Psoas muscle (tissue), 8 donors: Measurements from ENCODE around the gene SKA1. TPM values are rescaled to one million over a fixed set of nuclear protein-coding genes. Genes with fewer than 3 reads are reported as not detected.
A peak's percentile ranks its signal among the peaks of the same experiment; 100 is the strongest.
"Not testable (repeated sequence)": the region's sequence is repeated elsewhere in the genome, so short reads cannot be mapped to it uniquely, and the experiment has no call there.

Experiments
- ATAC-seq, 4 donors: fragments of 200-7000 bp; cut with Tn5 transposase; one replicate each; pipeline ENCODE4 v1.9.1; 2020; ENCODE audit warnings: moderate library complexity in 3 of 4, mild to moderate bottlenecking in 2 of 4
- DNase-seq, 2 donors: peaks; one replicate each; pipeline ENCODE4 v3.0.0-alpha.2; 2020
- H3K27ac ChIP-seq: fragments of 200-600 bp; one replicate; pipeline ENCODE4 v1.8.0; 2022
- H3K27me3 ChIP-seq, 3 donors: fragments of 200-600 bp in 1 of 3; one replicate each; pipeline versions ENCODE4 v1.6.1 to v1.8.0; 2013 to 2022; ENCODE audit warnings: low read length in 2 of 3, mild to moderate bottlenecking in 2 of 3, moderate library complexity in 1 of 3; ENCODE audit not compliant: insufficient read depth in 3 of 3
- H3K36me3 ChIP-seq, 2 donors: fragments of 200-600 bp in 1 of 2; one replicate each; pipeline versions ENCODE4 v1.6.1 to v1.8.0; 2013 to 2022; ENCODE audit warnings: low read depth in 1 of 2, mild to moderate bottlenecking in 1 of 2, moderate library complexity in 1 of 2; ENCODE audit not compliant: insufficient read depth in 1 of 2
- H3K4me1 ChIP-seq: fragments of 200-600 bp; one replicate; pipeline ENCODE4 v1.8.0; 2022
- H3K4me3 ChIP-seq: fragments of 200-600 bp; one replicate; pipeline ENCODE4 v1.8.0; 2022; ENCODE audit warnings: mild to moderate bottlenecking
- H3K9me3 ChIP-seq: fragments of 200-600 bp; one replicate; pipeline ENCODE4 v1.8.0; 2022
- WGBS, 3 donors: extraction: QIAGEN DNeasy Blood & Tissue Kit; methylation state at CpG; one replicate each; pipeline versions ENCODE4 v1.1.6 to v1.1.7; 2013; 5-methylcytosine and 5-hydroxymethylcytosine counted together
- intact Hi-C, 2 donors: fragments of 100-400 bp; cut with DNase I; formaldehyde crosslinking; loops; one replicate each; pipeline versions ENCODE4 v1.11.0 to v1.14.2; 2022
- polyA plus RNA-seq, 3 donors: library from polyadenylated mRNA; stranded (reverse); fragments of 200-250 nt; gene quantifications; one replicate each; pipeline ENCODE4 v1.2.3, GENCODE V29; 2013
- total RNA-seq, 4 donors: library from RNA; stranded (reverse); fragmentation: NEBNext Ultra II Directional in 2 of 4; extraction: Animal tissue kit (Norgen Biotek cat#: 25700) in 2 of 4; gene quantifications; one replicate each; pipeline versions ENCODE4 v1.2.1 to v1.2.4, GENCODE V29; 2021 to 2023
- TF ChIP-seq, protein P1 (sequence below): fragments of 200-600 bp; IDR thresholded peaks from one replicate; pipeline ENCODE4 v1.8.0; 2022; ENCODE audit warnings: antibody characterized with exemption
- donor health status: healthy with polysubstance abuse.
- donor health status: DM: no; HTN: no; CAD: no; lungs with moderate emphysema.
- donor health status: Bipolar disorder and iron deficiency.
- donor health status: healthy.
- donor health status: DM: yes; HTN: yes; CAD: no.
- donor health status: DM: no; HTN: no; CAD: no.
- donor health status: DM: no; HTN: no; CAD: no.
- donor health status: DM: yes; HTN: yes; CAD: no.

SKA1 gene
- total and polyA plus RNA-seq, 7 donors, result 0.10 to 0.19 (median 0.11) TPM; not detected in 4

DNA sequence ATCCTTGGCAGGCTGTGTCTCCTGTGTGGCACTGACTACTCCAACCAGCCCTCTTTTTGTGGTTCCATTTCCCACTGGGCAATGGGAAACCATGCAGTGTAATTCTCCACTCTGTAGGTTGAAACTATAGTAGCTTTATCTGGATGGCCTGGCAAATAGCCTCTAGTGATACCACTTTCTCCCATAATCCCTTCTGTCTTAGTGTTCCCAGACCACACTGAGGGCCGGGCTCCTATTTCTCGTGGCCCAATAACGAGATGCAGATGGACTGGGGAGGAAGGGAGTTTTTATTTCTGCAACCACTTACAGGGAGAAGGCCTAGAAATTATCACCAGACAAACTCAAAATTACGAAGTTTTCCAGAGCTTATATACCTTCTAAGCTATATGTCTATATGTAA is 24.7 kb downstream of the SKA1 start:
- WGBS, 3 donors, result 78 to 86% (median 81%) methylated on average over 4 of the region's 4 CpGs
- Histone ChIP-seq H3K27me3 (peaks cover 0 to 50% (median 5%) of the 10 kb centered on the region in 3 donors), H3K4me1 (no peaks in the 10 kb centered on the region), H3K36me3 (no peaks in the 10 kb centered on the region), H3K4me3 (no peak overlapping the region), H3K9me3 (no peaks in the 10 kb centered on the region), H3K27ac (no peak overlapping the region)
- TF ChIP-seq, protein P1, sequence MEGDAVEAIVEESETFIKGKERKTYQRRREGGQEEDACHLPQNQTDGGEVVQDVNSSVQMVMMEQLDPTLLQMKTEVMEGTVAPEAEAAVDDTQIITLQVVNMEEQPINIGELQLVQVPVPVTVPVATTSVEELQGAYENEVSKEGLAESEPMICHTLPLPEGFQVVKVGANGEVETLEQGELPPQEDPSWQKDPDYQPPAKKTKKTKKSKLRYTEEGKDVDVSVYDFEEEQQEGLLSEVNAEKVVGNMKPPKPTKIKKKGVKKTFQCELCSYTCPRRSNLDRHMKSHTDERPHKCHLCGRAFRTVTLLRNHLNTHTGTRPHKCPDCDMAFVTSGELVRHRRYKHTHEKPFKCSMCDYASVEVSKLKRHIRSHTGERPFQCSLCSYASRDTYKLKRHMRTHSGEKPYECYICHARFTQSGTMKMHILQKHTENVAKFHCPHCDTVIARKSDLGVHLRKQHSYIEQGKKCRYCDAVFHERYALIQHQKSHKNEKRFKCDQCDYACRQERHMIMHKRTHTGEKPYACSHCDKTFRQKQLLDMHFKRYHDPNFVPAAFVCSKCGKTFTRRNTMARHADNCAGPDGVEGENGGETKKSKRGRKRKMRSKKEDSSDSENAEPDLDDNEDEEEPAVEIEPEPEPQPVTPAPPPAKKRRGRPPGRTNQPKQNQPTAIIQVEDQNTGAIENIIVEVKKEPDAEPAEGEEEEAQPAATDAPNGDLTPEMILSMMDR, result no peak
- ATAC-seq (no peak), DNase-seq (no peak)
- intact Hi-C loops, result no loop called here

DNA sequence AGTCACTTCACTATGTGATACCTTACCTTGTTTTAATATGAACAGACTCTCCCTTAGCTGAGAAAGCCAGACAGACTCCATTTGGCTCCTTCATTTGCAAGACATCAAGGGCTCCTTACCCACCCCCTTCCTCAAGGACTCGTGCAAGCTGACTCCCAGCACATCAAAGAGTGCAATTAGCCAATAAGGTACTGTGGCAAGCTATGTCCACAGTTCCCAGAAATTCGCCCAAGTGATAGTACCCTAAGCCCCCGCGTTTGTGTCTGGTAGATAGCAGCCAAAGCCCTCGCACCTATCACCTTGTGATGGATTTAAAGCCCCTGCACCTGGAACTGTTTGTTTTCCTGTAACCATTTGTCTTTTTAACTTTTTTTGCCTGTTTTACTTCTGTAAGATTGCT is 25.6 kb downstream of the SKA1 start:
- intact Hi-C loops, H3K9me3 ChIP-seq, H3K27ac ChIP-seq, H3K4me3 ChIP-seq, H3K4me1 ChIP-seq, ATAC-seq, H3K36me3 ChIP-seq, DNase-seq: not testable (repeated sequence)
- peaks cover 0 to 54% (median 5%) of the 10 kb centered on the region in 3 donors for H3K27me3 ChIP-seq
- WGBS, 3 donors, result 63 to 76% (median 74%) methylated on average over 5 of the region's 5 CpGs

DNA sequence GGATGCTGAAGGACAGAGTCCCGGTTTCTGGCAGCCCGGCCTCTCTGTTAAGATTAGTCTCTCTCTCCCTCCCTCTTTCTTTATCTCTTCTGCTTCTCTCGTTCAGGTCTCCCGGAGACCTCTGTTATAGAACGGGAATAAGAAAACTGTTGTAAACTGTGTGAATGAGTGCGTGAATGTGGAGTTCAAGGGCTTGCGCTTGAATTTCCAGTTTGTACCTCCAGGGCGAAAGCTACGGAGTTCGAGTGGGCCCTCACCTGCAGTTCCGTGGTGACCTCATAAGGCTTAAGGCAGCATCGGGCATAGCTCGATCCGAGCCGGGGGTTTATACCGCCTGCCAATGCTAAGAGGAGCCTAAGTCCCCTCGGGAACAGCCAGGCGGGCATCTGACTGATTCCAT is 26.4 kb downstream of the SKA1 start:
- intact Hi-C loops, result no loop called here
- DNase-seq (no peak), ATAC-seq (no peak)
- TF ChIP-seq, protein P1, result no peak
- WGBS, 3 donors, result 49 to 59% (median 51%) methylated on average over 18 of the region's 18 CpGs
- Histone ChIP-seq H3K27me3 (peaks cover 0 to 54% (median 5%) of the 10 kb centered on the region in 3 donors), H3K4me1 (no peaks in the 10 kb centered on the region), H3K36me3 (no peaks in the 10 kb centered on the region), H3K4me3 (no peak overlapping the region), H3K9me3 (no peaks in the 10 kb centered on the region), H3K27ac (no peak overlapping the region)

DNA sequence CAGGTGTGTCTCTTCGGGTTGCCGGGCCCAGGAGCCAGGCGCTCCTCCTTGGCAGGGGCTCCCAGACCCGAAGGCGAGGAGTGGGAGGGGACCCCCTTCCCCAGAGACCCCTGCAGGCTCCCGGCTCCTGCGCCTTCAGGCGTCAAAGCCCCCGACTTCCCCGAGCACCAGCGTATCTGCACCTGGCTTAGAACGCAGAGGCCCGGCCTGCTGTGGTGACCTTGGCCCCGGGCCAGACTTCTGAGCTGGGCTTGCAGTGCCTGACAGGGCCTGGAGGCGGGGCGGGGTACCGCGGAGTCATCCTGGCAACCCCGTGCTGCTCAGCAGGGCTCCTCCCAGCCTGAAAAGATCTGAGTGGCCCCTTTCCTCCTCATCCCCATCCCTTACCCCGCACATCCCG is 27.0 kb downstream of the SKA1 start:
- Histone ChIP-seq H3K36me3 (no peaks in the 10 kb centered on the region), H3K27me3 (peaks cover 0 to 55% (median 5%) of the 10 kb centered on the region in 3 donors), H3K27ac (no peak overlapping the region), H3K4me1 (no peaks in the 10 kb centered on the region), H3K9me3 (no peaks in the 10 kb centered on the region), H3K4me3 (no peak overlapping the region)
- intact Hi-C loops, result no loop called here
- ATAC-seq, result no peak
- 8 to 10% (median 9%) methylated on average over 18 to 21 of the region's 21 CpGs for WGBS, 3 donors
- DNase-seq, result peak; percentile 54 to 55
- TF ChIP-seq, protein P1, result no peak

DNA sequence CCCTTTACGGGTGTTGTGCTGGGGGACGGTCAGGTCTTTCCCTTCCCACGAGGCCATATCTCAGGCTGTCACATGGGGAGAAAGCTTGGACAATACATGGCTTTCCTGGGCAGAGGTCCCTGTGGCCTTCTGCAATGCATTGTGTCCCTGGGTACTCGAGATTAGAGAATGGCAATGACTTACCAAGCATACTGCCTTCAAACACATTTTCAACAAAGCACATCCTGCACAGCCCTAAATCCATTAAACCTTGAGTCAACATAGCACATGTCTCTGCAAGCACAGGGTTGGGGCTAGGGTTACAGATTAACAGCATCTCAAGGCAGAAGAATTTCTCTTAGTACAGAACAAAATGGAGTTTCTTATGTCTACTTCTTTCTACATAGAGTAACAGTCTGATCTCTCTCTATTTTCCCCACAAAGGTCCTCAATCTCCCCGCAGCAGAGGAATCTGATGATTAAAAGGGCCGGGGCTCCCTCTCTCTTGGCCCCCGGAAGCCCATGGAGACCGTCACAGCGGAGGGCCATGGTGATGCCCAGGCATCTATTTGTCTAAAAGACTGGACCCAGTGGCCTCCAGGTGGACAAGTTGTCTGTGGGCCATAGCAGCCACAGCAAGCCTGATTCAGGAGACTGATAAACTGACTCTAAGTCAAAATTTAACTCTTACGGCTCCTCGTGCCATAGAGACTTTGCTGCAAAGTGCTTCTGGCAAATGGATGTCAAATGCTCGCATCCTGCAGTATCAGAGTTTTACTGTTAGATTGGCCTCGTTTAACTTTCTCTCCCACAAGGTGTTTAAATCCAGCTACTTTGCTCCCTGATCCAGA is 30.1 kb downstream of the SKA1 start:
- WGBS, 3 donors, result 55 to 61% (median 59%) methylated on average over 13 of the region's 13 CpGs
- peaks cover 0 to 54% (median 3%) of the 10 kb centered on the region in 3 donors for H3K27me3 ChIP-seq
- H3K4me3 ChIP-seq, H3K36me3 ChIP-seq, H3K9me3 ChIP-seq, H3K4me1 ChIP-seq, ATAC-seq, intact Hi-C loops, H3K27ac ChIP-seq, DNase-seq: not testable (repeated sequence)
